Activated naive CD4-positive, alpha-beta T cell (primary cell): ENCODE measurements around the gene PPARA.

ENCODE experiments used
- DNase-seq, 4 experiments: peaks; one replicate each; lab custom pipeline; 2025; lab: John Stamatoyannopoulos, UW

The PPARA gene

DNA sequence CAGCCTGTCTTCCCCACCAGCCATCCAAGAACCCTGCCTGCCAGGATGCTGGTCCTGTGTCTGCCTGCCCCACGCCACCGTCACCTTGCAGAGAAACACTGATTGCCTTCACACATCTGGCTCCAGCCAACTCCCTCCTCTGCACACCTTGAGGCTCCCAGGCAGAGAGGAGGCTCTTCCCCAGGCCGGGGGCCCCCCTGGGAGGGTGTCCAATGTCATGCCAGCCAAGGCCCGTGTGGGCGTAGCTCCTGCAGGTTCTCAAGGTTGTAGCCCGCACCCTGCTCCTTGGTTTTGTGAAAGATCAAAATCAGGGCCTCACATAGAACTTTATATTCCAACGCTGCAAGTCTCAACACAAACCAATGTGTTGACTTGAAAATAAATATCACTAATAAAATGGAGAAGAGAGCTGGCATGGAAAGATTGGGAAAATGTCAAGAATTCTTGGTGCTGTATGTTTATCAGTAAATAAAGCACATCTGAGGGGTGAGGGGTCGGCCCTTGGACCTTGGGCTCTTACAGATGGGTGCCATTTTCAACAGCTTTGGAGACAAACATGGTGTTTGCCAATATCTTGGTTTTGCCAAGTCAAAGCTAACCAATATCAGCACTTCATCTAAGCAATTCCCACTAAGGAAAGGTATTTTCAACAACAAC, 6.7 kb upstream of the PPARA start:
- no peak for DNase-seq

DNA sequence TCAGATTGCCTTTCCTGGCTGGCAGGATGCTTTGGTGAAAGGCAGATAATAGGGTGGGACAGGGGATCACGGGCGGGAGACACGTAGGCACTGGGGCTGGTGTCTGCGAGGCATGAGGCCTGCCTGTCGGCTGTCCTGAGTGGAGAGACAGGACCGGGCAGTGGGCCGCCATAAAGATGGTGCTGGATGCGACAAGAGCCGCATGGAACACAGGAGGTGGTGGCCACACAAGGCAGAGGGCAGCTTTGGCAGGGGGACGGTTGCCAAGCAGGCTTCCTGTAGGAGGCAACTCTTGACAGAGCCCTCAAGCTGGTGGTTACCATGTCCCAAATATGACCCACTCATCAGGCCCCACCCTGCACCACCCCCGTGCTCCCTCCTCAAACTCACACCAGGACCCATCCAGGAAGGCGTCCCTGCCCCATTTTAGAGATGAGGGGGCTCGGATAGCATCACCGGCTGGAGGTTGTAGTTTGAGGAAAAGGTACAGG, 4.9 kb upstream of the PPARA start:
- DNase-seq: no peak

GRCh38 chr22:46145896-46146295, 4.4 kb upstream of the PPARA start:
- DNase-seq: no peak

GRCh38 chr22:46146329-46146728, 4.0 kb upstream of the PPARA start:
- no peak for DNase-seq

DNA sequence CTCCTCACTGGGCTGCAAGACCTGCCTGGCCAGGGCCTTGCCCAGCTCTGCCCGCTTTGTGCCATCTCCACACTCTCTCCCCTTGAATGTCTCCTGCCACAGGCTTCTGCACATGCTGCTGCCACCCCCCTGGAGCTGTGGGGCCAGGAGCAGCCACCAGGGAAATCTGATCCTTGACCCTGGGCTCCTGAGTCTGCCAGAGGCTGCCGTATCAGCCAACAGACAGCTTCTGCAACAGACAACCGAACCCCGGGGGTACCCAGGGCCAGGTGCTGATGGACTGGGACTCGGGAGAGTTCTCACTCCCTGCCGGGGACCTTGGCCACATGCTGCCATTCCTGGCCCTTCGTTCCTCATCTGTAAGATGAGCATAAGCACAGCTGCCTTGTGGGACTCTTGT, 3.3 kb upstream of the PPARA start:
- no peak for DNase-seq

GRCh38 chr22:46147471-46148267, 2.7 kb upstream of the PPARA start:
- DNase-seq: no peak

DNA sequence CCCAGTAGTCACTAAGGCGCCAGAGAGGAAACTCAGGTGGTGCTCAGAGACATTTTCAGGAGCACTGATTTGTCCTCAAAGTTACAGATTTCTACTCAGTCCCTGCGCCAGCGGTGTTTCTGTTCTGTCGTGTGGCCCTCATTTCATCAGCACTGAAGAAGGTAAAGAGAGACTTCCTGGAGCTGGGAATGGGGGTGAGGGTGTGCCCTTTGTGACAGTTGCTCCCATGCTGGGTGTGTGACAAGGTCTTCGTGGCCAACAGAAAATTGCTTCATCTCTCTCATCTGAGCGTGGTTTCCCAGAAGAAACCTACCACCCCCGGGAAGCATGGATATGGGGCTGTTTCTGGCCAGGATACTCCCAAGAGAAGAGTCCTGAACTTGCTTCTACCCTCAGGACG, 2.0 kb upstream of the PPARA start:
- no peak for DNase-seq

DNA sequence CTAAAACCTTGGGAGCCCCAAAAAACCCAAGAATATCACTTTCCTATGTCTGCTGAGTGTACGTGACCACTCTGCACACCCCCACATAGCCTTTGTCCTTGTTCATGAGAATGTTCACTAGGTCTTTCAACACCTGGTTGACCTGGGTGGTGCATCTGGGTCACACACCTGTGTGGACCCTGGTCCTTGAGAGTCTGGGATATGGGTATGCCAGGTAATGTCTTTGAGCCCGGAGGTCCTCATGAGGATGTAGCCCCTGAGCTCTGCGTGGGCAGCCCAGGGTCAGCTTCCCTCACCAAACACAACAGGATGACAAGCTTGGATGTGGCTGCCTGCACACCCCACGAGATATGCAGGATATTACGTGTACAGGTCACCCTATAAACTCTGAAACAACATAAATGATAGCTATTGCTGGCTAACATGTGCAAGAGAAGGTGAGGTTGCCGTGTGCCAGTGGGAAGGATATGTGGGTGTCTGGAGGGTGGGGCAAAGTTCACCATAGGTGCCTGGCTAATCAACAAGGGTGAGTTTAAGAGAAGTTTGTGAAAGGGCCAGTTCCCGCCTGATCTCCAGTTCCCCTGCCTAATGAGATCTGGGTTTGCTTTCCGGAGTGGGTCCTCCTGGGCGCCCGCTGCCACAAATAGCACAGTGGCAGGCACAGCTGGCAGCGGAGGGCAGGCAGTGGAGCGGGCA, 1.4 kb upstream of the PPARA start:
- no peak for DNase-seq

- peak in 1 of 4 experiments; percentile 37 for DNase-seq
These were observed 753 bp upstream of the PPARA start for GRCh38 chr22:46149512-46150033.

DNA sequence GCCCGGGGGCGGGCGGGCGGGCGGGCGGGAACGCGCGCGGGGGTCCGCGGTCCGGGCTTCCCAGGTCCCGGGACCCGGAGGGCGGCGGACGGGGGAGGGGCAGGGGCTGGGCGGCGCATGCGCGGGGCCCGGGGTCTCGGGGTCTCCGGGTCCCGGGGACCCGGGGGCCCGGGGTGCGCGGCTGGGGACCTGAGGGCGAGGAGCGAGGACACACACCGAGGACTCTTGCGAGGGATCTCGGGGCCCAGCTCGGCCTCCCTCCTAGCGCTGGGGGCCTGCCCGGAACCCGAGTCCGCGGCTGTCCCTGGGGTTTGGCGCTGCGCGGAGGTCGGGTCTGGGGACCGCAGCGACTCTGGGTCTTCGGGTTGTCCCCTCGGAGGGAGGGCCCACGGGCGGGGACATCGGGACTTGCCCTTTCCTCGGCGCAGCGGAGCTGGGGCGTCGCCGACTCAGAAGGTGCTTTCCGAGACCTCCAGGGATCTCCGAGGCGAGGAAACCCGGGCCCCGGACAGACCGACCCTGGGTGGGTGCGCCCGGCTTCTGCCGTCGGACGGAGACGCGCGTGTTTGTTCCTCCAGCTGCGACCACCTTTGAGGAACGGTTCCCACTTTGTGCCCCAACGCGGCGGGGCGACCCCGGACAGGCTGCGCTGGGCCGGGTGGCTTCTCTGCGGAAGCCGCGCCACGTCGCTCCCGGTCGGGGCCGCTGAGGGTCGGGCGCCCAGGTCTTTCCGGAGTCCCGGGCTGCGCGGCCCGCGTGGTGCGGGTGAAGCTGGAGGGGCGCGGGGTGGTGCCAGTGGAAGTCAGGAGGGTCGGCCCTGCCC, 540 bp downstream of the PPARA start:
- peak in 2 of 4 experiments; percentile 24 to 45 for DNase-seq

DNA sequence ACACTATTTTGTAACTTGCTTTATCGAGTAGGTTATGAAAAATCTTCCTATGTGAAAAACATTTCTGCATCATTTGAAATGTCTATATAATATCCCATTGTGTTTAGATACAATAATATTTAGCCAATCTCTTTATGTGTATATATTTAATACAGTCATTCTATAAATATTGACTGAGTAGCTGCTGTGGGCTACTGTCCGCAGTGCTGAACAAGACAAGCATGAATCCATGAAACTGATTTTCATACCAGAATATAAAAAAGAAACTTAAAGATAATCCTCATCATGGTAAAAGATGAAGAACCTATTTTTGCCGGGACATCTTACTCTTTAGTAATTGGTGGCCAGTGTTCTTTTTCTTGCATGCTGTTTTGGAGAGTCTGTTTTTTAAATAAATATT, 3.6 kb downstream of the PPARA start:
- DNase-seq: no peak

DNA sequence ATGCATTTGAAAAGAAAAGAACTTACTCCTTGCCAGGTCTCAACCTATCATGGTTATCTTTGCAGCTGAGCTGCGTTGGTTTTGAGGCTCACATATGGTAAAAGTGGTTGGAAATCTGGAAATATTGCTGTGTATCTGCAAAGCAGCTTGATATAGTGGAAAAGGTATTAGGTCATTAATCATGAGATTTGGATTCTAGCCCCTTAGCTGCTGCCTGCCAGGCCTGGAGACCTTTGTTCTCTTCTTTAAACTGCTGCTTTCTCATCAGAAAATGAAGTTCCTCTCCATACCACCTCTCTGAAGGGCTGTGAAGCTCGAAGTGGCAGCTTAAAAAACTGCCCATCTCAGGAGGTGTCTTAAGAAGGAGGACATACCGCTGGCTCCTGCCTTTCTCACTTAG, 5.7 kb downstream of the PPARA start:
- no peak for DNase-seq

DNA sequence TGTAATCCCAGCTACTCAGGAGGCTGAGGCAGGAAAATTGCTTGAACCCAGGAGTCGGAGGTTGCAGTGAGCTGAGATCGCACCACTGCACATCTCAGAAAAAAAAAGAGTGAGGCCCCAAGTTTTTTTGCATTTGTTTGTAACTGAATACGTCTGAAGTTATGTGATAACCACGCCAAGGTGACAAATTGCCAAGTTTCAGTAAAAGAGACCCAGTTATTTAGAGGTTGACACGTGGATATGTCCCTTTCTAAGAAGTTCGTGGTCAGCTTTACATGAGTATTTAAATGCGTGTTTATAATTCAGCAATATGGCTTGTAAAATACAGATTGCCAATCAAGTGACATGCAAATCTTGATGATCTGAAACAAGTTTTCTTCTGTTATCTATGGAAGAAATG, 8.0 kb downstream of the PPARA start:
- DNase-seq: no peak

GRCh38 chr22:46159212-46159611, 8.9 kb downstream of the PPARA start:
- no peak for DNase-seq

DNA sequence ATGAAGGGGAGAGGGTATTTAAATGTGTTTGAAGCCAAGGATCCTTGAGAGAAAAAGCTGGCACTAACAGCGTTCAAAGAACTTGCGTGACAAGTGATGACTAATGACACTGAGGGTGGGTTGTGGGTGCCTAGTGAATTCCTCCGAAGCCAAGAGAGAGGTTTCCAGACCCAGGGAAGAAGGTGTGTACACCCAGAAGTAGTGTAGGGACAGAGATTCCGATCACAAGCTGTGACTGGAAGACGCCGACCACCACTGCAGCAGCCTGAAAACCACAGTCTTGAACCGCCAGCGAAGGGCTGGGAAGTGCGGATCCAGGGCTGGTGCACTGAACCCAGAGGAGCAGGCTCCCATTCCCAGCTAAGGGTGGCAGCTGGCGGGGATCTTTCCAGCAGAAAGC, 9.5 kb downstream of the PPARA start:
- no peak for DNase-seq

GRCh38 chr22:46162285-46162684, 12.0 kb downstream of the PPARA start:
- DNase-seq: no peak

DNA sequence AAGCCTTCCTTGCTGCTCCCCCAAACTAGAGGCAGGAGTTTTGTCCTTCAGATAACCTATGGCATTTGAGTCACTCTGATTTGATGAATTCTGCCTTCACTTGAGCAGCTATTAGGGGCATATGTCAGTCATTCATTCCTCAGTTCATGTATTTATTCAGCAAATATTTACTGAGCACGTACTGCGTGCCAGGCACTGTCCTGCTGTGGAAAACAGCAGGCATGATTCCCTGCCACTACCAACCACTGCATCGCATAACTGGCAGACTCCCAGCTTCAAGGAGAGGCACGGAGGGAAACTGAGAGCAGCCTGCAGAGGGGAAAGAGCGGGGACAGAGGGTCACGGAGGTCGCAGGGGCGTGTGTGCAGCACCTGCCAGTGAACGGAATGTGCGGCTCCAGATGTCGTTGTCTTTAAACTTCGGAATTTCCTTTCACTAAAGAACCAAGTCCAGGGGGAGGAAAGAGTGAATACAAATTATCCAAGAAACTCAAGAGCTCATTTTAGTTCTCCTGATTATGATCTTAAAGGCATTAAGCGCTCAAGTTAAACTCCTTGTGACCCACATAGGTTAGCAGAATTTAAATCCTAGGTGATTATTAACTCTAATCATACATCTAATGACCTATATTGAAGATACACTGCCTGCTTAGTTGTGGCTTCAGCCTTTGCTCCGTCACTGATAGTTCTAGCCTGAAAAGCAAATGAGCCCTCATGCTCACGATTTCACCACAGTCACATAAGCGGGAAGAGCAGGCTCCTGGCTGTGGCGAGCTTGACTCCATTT, 12.6 kb downstream of the PPARA start:
- no peak for DNase-seq

DNA sequence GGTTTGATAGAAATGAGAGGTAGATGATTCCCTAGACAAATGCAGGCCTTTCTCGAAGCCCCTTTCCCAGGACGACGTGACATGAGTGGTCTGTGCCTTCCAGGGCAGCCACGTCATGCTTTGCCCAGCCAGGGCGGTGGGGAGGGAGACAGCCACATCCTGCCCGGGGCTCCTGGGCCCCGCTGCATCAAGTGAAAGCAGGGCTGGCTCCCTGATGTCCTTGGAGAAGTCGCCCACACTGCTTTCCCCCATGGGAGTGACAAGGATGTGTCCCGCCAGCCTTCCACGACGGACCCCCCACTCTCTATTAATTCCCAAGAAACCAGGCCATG, 13.2 kb downstream of the PPARA start:
- DNase-seq: no peak

- no peak for DNase-seq
These were observed 15.7 kb downstream of the PPARA start for GRCh38 chr22:46165977-46166376.

- no peak for DNase-seq
These were observed 19.3 kb downstream of the PPARA start for GRCh38 chr22:46169628-46170027.

DNA sequence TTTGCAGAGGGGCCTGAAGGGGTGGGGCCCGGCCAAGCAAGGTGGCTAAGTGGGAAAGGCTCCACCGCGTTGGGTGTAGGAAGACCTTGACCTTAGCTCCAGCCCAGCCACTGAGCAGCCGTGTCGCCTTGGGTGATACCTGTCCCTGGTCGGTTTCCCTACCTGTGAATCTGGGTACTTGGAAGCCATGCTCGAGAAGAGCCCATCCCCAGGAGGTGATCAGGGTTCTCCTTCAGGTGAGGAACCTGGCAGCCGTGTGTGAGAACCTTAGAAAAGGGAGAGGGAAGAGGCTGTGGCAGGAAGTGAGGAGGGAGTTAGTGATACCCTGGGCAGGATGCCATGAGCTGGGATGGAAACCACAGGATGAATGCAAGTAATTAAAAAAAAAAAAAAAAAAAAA, 21.6 kb downstream of the PPARA start:
- DNase-seq: no peak
